KBM-7 (cell line): Measurements from ENCODE around the gene MAD1L1.

ENCODE experiments used
- DNase-seq: peaks from one replicate; pipeline ENCODE4 v3.0.0-alpha.2; 2015
- in situ Hi-C: fragments of 300-500 bp; cut with MboI; formaldehyde crosslinking; loops from 2 replicates; pipeline ENCODE4 v1.14.3; 2020; ENCODE audit warnings: low sequenced_read_pairs, low pct_unique_long_range_greater_than_20kb, mixed read lengths

The MAD1L1 gene

DNA sequence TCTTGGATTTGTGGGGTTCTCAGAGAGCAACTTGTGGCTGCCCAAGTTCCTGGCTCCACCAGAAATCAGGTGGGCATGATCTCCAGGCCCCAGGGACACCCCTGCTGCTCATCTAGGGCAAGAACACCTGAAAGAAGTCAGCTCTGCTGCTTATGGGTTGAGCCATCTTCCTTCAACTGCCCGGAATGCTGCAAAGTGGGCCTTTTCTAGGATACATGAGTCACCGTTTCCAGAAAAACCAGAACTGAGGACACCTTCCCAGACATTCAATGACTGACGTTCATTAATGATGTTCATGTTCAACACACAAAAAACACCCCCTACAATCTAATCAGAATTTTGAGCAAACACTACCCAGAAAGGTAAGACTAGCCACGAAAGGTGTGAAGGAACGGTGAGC, 98.0 kb downstream of the MAD1L1 start:
- no peak for DNase-seq
- in situ Hi-C loops, result no loop called here

DNA sequence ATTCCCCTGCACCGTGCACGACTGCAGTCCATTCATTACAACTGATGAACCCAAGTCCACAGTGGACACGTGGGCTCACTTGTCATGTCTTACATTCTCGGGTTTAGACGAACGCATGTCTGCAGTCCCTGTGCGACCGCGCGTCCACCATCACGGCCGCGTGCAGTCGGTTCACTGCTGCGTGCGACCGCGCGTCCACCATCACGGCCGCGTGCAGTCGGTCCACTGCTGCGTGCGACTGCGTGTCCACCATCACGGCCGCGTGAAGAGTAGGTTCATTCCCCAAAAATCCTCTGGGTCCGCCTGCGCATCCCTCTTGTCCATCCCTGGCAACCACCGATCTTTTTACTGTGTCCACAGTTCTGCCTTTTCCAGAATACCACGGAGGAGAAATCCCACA, 100.5 kb downstream of the MAD1L1 start:
- in situ Hi-C loops, result no loop called here
- DNase-seq, result no peak

DNA sequence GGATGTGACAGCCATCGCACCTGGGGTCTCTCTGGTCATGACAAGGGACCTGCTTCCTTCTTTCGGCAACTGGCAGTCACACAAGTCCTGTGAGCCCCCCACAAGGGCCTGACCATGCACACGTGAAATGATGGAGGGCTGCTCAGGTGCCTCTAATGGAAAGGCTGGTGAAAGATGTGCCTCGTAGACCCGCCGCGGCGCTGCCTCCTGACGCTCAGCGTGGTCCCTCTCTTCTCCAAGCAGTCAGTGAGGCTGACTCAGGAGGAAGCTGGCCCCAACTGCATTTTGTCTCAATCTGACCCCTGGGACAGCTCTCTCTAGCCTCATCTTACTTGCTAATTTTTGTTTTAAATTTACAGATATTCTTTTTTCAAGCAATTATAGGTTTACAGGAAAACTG, 100.9 kb downstream of the MAD1L1 start:
- DNase-seq, result no peak
- in situ Hi-C loops, result no loop called here

DNA sequence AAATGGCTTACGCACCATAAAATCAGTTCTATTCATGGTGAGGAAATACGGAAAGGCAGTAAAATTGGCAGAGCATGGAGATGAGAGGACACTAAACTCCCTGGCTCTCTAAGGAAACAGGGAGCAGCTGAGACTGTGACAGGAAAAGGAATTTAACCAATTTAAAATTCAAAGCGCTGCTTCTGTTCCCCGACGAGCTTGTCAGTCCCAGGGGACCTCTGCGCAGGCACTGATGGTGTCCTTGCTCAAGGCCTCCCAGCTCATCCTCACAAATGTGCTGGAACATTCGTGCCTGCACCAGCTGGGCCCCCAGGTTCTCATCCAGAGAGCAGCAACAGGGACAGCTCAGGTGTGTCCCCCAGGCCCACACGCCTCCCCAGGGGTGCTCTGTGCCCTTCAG, 101.4 kb downstream of the MAD1L1 start:
- in situ Hi-C loops, result no loop called here
- no peak for DNase-seq

DNA sequence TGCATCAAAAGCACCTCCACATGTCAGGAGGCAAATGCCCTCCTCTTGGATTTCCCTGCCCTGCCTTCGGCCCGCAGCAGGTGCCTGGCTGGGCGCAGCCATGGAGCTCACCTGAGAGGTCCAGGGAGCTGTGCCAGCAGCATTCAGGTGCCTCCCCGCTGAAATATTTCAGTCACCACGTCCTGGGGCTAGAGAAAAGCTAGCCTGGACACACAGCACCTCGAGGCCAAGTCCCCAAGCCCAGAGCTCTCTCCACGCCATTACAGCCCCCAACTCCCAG, 102.7 kb downstream of the MAD1L1 start:
- in situ Hi-C loops, result no loop called here
- DNase-seq, result no peak

DNA sequence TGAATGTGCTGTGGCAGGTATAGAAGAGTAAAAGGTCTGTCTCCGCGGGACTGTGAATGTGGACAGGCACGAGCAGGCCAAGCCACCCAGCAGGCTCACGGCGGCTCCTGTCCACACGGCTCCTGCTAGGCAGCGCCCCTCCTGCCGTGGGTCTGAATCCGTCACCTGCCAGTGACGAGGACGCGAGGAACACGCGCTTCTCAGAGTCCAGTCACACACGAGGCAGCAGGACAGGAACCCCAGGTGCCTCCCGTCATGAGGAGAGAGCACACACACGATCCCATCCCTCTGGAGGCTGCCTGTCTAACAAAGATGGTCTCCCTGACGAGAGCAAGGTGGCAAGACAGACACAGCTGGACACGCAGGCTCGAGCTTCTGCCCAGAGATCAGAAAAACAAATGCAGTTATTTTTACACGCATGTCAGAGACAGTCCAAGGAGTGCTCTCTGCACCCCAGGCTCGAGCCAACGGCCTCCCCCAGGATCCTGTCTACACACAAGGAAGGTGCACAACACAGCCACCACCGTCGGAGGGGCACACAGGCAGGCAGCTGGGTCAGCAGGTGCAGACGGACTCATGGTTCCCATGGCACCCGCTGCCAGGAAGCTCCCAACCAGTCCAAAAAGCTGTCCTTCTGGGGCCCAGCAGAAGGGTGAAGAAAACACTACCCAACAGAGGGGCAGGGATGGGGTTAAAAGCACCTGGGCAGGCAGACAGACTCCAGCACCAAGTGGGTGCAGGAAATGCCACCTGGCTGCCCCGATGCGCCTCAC, 103.2 kb downstream of the MAD1L1 start:
- no peak for DNase-seq
- in situ Hi-C loops, result no loop called here

DNA sequence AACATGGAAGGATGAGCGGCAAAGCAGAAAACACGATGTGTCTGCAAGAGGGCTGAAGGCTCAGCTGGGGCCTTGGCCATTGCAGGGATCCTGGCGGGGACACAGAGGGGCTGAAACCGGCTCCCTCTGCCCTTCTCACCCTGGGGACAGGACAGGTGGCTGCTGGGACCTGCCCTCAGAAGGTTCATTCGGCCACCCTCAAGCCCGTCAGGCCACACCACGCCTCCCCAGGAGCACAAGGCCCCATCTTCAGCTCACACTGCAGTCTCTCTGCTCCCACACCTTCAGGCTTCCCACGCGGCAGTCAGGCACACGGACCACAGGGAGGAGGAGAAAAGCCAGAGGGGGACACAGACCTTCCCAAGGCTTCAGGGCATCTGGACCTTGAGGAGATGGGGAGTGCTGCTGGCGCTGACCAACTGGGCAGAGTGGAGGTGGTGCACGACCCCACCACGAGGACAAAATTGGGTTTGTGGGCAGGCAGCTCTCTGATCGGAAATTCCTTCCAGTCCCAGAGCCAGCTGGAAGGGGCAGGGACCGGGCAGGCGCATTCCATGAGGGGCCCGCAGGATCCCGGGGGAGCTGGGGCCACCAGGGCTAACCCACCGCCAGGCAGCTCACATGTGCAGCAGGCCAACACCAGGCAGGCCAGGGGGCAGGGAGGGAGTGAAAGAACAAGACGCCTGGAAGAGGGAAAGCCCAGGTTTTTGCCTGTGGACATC, 104.0 kb downstream of the MAD1L1 start:
- in situ Hi-C loops, result no loop called here
- no peak for DNase-seq

DNA sequence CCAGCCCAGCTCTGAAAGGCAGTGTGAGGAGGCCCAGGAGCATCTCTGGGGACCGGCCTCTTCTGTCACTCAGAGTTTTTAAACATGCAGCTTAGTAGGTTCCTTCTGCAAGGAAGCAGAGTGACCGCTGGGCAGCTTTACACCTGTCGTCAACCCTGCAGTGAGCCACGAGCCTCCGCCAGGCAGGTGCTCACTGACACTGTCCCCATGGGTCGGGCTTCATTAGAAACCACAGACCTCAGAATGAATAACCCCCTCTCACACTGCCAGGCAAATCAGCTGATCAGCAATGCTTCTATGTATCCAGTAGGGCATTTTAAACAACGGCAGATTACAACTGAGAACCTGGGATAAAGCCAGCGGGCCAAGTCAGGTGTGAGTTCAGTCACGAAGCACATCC, 106.1 kb downstream of the MAD1L1 start:
- DNase-seq, result no peak

DNA sequence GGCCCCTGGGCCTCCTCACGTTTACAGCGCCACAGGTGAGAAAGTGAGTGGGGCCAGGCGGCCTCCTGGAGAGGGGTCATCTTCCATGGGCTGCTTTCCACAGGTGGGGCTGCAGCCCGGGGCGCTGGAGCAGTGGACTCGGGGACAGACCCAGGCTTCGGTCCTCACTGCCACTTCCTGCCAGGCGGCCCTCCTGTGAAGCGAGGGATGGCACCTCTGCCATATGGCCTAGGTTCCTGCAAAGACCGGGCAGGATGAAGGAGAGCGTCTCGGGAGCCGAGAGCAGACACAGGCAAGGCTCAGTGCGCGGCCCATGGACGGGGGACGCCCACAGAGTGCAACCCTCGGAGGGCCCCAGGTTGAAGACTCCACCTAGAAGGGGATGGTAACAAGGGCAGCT, 106.8 kb downstream of the MAD1L1 start:
- DNase-seq, result no peak
- in situ Hi-C loops, result no loop called here

More for the DNA sequence above, 106.1 kb downstream of the MAD1L1 start:
- in situ Hi-C loops, result no loop called here

DNA sequence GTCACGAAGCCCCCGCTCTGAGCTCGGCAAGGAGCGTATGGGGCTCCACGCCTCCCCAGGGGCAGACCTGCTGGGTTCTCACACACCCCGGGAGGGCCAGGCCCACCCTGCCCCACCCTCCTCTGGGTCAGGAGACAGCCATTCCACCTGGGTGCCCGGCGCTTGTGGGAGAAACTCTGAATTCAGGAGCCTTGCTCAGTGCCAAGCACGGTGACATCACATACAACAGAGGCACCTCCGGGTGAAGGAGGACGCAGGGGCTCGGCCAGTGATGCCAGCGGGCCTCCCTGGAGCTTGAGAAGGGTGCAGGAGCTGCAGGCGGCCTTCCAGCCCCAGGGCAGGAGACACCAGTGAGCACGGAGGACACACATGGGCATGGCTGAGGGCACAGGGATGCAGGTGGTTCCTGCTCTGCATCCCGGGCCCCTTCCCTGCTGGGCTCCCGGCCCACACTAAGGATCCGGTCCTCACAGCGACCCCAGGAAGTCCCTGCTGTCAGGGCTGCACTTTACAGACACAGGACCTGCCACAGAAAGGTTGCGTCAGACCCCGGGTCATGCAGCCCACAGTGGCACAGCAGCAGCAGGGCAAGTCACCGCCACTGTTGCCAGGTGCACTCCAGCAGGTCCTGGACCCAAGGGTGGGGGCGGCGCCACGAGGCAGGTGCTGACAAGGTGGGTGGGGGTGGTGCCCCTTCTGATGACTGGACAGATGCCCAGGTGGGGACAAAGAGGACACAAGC, 108.0 kb downstream of the MAD1L1 start:
- DNase-seq, result no peak
- in situ Hi-C loops, result no loop called here

DNA sequence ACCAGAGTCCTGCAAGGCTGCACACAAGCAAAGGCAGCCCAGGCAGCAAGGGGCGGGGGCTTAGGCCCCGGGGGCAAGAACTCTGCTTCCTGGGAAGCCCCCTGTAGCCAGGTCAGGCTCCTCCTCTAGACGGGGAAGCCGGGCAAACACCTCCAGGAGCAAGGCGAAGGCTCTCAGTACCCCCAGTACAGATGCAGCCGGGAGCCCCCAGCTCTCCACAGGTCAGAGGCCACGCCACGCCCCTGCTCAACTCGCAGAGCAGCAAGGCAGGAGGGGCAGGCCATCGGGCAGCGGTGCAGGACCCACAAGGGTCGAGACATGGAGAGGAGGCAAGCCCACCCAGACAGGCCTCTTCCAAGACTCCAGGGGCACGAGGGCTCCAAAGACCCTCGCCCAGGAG, 108.8 kb downstream of the MAD1L1 start:
- DNase-seq, result no peak
- in situ Hi-C loops, result no loop called here

DNA sequence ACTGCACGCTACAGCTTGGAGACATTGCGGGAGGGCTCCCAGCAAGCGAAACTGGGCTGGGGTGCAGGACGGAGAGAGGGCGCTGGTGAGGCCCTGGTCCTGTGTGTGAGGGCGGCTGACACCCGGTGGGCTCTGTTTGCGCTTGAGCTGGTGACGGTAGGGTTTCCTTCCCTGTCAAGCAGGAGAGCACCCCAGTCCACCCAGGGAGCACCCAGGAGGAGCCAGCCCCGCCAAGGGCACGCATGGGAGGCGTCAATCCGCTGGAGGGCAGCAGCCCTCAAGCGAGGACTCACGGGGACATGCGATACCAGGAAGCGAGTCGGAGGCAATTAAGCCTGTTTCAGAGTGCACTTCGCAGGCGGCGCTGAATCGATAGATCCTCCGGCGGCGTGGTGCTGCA, 109.4 kb downstream of the MAD1L1 start:
- DNase-seq, result no peak
- in situ Hi-C loops, result no loop called here

DNA sequence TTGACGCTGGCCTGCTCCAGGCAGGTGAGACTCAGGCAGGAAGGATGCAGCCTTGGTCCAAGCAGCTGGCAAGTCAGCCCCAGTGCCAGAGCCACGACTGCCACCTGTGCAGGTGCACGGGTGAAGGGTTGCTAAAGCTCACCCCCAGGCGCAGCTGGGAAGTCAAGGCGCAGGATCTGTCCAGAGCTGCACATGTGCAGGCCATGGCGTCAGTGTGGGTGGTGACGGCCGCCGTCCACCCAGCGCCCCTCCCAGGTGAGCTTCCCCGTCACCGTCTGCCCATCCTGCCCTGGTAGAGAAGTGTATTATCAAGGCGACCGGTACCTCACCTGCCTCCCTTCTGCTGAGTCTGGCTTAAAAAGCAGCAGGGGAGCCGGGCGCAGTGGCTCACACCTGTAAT, 110.1 kb downstream of the MAD1L1 start:
- no peak for DNase-seq
- in situ Hi-C loops, result no loop called here

DNA sequence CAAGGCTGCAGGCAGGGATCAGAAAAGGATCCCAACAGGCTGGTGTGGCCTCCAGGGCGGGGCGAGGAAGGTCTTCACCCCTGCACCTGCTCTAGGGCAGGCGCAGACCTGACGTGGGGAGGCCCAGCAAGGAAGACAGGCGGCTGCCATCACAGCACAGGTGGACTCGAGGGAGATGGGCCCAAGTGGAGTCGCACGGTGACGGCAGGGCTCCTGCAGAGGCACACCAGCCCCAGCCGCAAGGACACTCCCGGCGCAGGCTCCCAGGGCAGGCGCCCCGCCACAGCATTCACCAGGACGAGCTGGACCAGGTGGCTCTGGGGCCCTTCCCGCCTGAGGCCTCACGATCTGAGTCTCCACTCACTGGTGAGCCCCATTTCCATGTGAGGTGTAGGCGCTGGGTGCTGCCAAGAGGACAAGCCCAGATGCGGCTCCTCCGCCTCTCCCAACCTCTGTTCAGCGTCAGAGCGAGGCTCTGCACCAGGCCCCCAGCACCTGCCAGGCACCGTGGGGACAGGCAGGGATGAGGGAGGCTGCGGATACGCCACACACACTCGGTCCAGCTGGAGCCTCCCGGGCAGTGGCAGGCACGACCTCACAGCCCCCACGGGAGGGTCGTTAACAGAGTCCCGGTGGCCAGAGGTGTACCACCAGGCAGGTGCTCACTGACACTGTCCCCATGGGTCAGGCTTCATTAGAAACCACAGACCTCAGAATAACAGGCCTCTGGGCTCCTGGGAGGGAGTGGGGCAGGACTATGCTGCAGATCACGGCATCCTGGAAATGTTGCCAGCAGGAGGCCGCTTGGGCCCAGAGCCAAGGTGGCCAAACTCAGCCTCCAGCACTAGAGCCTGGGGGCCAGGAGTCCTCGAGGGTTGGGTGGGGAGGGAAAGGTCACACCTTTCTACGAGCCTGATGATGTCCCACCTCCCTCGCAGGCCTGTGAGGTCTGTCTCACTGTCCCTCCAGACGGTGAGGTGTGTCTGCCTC, 111.6 kb downstream of the MAD1L1 start:
- in situ Hi-C loops, result no loop called here

DNA sequence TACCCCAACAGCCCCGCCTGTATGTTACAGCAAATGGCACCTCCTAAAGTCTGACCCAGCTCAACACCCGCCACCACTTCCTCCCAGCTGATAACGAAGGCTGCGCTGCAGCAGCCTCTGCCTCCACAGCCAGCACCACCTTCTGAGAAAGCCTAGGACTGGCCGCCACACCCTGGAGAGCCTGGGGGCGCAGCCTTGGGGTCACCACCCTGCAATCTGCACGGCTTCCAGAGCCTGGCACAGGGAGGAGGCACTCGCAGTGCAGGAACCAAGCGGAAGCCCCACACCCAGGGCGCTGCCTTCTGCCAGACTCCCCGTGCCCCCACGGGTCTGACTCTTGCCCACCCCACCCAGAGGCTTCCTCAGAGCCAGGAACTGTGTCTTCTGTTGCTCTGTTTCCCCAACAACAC, 112.5 kb downstream of the MAD1L1 start:
- in situ Hi-C loops, result no loop called here
- no peak for DNase-seq

More for the DNA sequence above, 111.6 kb downstream of the MAD1L1 start:
- no peak for DNase-seq

DNA sequence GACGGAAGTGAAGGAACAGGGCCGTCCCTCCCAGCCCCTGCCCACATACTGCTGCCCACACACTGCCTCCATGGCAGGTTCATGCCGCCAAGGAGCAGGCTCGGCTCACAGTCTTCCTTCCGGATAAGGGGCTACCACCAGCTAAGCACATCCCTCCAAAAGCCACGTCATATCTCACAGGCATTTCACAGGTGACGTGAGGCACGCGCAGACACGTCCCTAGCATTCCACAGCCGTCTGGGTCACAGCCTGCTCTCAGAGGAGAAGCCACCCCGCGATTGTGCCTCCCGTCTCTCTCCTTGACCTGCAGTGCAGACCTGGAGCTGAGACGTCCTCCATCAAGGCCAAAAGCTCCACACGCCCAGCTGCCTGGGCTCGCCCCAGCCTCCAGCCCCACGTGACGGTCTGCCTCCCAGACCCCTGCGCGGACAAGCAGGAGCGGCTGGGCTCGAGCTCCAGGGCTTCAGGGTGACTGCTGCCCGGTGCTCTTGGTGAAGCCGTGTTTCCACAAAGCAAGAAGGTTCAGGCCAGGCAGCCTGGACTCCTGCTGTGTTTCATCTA, 114.0 kb downstream of the MAD1L1 start:
- in situ Hi-C loops, result no loop called here
- no peak for DNase-seq

DNA sequence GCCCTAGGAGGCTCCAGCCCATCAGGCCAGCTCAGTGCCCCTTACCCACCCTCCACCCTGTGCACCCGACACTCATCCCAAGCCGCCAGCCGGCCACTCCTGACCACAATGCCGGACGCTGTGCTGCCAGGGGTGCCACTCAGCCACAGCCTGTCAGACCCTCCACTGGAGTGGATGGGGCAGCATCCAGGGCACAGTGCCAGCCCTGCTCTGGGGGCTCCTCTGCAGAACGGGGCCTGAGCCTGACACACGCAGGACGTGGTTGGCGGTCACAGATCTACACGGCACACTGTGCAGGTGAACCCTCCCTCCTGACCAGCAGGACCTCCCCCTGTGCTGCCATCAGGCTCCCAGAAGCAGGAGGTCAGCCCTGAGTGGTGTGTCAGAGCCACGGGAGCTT, 114.7 kb downstream of the MAD1L1 start:
- no peak for DNase-seq
- in situ Hi-C loops, result no loop called here

DNA sequence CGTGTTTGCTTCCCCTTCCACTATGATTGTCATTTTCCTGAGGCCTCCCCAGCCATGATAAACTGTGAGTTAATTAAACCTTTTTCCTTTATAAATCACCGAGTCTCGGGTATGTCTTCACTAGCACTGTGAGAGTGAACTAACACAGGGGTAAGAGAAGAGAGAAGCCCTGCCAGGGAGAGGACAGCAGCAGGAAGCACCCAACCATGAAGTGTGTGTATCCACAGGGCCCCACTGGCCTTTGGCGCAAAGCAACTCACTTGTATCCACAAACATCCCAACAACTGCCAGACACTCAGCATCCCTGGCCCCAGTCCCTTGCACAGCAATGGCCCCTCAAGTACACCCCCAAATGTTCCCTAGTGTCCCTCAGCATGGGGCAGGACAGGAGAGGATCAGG, 115.1 kb downstream of the MAD1L1 start:
- DNase-seq, result no peak
- in situ Hi-C loops, result no loop called here

DNA sequence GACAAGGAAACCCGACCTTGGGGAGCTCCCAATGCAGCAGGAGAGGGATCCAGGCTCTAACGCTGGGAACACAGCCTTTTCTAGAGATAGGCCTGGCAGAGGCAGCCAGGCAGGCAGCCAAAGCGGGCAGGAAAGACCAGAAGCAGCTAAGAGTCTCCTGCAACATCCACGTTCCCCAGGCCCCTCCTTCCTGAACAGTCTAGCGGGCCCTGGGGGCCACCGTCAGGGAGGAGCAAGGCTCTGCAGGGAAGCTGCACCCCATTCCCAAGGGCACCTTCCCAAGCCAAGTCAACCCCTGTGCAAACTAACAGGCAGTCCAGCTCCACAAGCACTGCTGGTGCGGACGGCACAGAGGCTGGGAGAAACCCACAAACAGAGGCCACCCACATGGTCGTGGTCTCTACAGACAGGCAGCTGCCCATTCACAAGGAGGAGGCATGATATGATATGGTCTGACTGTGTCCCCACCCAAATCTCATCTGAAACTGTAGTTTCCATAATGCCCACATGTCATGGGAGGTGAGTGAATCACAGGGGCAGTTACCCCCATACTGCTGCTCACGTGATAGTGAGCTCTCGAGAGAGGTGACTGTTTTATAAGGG, 115.7 kb downstream of the MAD1L1 start:
- in situ Hi-C loops, result no loop called here

More for the DNA sequence above, 115.7 kb downstream of the MAD1L1 start:
- no peak for DNase-seq
